WTC11 (cell line): ENCODE data around the gene OR10D3.

Experiments
- ELF4 ChIP-seq: sonication (generic); formaldehyde crosslinking; IDR thresholded peaks from 2 replicates; pipeline ENCODE4 v1.8.1; 2022; ENCODE audit warnings: low read depth, mild to moderate bottlenecking, moderate library complexity, missing genetic modification reagents
- RORB ChIP-seq: fragments of 250-450 bp; sonication (Bioruptor Pico); IDR thresholded peaks from 2 replicates; pipeline ENCODE4 v1.9.0; 2021; ENCODE audit warnings: mild to moderate bottlenecking
- TEAD4 ChIP-seq: sonication (generic); formaldehyde crosslinking; IDR thresholded peaks from 2 replicates; pipeline ENCODE4 v1.8.0; 2022; ENCODE audit warnings: mild to moderate bottlenecking, missing genetic modification reagents
- TF ChIP-seq, protein P1 (sequence below): fragments of 200-600 bp; IDR thresholded peaks from 2 replicates; pipeline ENCODE4 v1.8.0; 2022; ENCODE audit warnings: antibody characterized with exemption
- TF ChIP-seq, protein P2 (sequence below): sonication (generic); formaldehyde crosslinking; IDR thresholded peaks from 2 replicates; pipeline ENCODE4 v1.8.1; 2022; ENCODE audit warnings: low read depth, missing genetic modification reagents, borderline replicate concordance

DNA sequence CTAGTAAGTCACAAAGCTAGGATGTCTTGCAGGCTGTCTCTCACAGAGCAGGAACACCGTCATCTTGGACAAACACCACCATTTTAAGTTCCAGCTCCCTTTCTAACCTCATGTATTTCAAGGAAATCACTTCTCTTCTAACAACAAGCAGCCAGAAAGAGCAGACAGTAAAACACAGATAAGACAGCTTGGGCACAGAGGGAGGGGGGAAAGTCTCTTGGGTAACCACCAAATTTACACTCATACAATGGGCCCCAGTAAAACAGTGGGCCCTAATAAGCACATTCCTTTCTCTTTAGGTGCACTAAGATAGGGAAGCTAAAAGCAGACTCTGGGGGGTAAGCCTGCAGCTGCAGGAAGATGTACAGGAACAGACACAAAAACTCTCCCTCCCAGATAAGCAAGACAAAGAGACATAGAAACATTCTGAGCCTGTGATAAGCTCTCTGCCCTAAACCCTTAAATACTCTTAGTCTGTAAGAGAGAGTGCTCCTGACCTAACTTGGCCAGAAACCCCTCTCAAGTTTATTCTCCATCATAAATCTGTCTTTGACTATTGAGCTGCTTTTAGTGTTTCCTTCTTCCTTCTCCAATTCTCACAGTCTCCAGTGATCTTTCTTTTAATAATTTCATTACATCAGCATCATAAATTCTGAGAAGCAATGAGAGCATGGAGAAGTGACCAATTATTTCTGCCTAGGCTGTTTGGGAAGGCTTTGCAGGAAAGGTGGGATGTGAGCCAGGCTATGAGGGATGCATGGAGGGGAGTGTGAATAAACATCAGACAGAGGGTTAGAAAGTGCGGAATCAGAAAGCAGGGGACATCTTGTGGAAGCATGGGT is 7.4 kb downstream of the OR10D3 start:
- TF ChIP-seq TEAD4 = no peak
- TF ChIP-seq, protein P1, sequence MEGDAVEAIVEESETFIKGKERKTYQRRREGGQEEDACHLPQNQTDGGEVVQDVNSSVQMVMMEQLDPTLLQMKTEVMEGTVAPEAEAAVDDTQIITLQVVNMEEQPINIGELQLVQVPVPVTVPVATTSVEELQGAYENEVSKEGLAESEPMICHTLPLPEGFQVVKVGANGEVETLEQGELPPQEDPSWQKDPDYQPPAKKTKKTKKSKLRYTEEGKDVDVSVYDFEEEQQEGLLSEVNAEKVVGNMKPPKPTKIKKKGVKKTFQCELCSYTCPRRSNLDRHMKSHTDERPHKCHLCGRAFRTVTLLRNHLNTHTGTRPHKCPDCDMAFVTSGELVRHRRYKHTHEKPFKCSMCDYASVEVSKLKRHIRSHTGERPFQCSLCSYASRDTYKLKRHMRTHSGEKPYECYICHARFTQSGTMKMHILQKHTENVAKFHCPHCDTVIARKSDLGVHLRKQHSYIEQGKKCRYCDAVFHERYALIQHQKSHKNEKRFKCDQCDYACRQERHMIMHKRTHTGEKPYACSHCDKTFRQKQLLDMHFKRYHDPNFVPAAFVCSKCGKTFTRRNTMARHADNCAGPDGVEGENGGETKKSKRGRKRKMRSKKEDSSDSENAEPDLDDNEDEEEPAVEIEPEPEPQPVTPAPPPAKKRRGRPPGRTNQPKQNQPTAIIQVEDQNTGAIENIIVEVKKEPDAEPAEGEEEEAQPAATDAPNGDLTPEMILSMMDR = no peak
- no peak for TF ChIP-seq ELF4 (CRISPR knock-in tag)
- TF ChIP-seq, protein P2, sequence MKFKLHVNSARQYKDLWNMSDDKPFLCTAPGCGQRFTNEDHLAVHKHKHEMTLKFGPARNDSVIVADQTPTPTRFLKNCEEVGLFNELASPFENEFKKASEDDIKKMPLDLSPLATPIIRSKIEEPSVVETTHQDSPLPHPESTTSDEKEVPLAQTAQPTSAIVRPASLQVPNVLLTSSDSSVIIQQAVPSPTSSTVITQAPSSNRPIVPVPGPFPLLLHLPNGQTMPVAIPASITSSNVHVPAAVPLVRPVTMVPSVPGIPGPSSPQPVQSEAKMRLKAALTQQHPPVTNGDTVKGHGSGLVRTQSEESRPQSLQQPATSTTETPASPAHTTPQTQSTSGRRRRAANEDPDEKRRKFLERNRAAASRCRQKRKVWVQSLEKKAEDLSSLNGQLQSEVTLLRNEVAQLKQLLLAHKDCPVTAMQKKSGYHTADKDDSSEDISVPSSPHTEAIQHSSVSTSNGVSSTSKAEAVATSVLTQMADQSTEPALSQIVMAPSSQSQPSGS = no peak
- TF ChIP-seq RORB (CRISPR knock-in tag) = no peak
